DOHH2 (cell line): Measurements from ENCODE around the gene PCARE.

Source experiments
- EZH2phosphoT487 ChIP-seq: fragments of 200-600 bp; sonication (generic); IDR thresholded peaks from 2 replicates; pipeline ENCODE4 v1.6.1; 2017; ENCODE audit warnings: borderline replicate concordance, mild to moderate bottlenecking, antibody characterized with exemption, low read length, moderate library complexity, mixed read lengths
- TF ChIP-seq, protein P1 (sequence below): fragments of 200-600 bp; sonication (generic); IDR thresholded peaks from one replicate; pipeline ENCODE4 v1.5.1; 2014; ENCODE audit warnings: antibody characterized with exemption, mild to moderate bottlenecking, low read depth, low read length; ENCODE audit not compliant: poor library complexity, severe bottlenecking

DNA sequence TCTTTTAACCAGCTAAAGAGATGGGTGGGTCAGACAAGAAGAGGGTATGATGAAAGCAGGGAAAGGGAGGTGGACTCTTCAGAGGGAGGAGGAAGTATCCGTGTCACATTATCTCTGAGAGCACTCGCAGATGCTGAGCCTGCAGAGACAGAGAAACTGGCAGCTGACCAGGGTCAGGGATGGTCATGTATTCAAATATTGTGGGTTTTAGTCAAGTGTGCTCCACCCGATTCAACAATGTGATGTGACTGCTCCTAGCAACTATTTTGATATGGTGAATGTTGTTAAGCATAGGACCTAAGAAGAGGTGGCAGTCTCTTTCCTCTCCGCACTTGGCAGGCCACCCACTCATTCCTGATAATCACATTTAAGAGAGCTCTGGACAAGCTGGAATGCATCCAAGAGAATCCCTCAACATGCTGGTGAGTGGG is 39.6 kb upstream of the PCARE start:
- TF ChIP-seq, protein P1, sequence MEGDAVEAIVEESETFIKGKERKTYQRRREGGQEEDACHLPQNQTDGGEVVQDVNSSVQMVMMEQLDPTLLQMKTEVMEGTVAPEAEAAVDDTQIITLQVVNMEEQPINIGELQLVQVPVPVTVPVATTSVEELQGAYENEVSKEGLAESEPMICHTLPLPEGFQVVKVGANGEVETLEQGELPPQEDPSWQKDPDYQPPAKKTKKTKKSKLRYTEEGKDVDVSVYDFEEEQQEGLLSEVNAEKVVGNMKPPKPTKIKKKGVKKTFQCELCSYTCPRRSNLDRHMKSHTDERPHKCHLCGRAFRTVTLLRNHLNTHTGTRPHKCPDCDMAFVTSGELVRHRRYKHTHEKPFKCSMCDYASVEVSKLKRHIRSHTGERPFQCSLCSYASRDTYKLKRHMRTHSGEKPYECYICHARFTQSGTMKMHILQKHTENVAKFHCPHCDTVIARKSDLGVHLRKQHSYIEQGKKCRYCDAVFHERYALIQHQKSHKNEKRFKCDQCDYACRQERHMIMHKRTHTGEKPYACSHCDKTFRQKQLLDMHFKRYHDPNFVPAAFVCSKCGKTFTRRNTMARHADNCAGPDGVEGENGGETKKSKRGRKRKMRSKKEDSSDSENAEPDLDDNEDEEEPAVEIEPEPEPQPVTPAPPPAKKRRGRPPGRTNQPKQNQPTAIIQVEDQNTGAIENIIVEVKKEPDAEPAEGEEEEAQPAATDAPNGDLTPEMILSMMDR = no peak
- TF ChIP-seq EZH2phosphoT487 = no peak
